Esophagus muscularis mucosa (tissue), 4 donors: Measurements from ENCODE around the gene SLC25A6. TPM values are rescaled to one million over a fixed set of nuclear protein-coding genes. Genes with fewer than 3 reads are reported as not detected.

Experiments used
- DNase-seq: peaks from one replicate; pipeline ENCODE4 v3.0.0-alpha.2; 2017; ENCODE audit errors: extremely low spot score
- H3K27ac ChIP-seq, 4 donors: fragments of 200-600 bp; sonication (generic); replicated peaks in 1 of 4; 1 replicate in 3 of 4; 2 replicates in 1 of 4; pipeline ENCODE4 v1.5.1; 2016 to 2019; ENCODE audit warnings: mild to moderate bottlenecking in 1 of 4
- H3K27me3 ChIP-seq, 4 donors: fragments of 200-600 bp; sonication (generic); one replicate each; pipeline versions ENCODE4 v1.5.1 to v1.6.0; 2016 to 2019
- H3K36me3 ChIP-seq, 4 donors: fragments of 200-600 bp; sonication (generic); one replicate each; pipeline ENCODE4 v1.5.1; 2016 to 2019
- H3K4me1 ChIP-seq, 4 donors: fragments of 200-600 bp; sonication (generic); one replicate each; pipeline ENCODE4 v1.5.1; 2016 to 2019
- H3K4me3 ChIP-seq, 4 donors: fragments of 200-600 bp; sonication (generic); 1 replicate in 2 of 4; 2 replicates in 2 of 4; pipeline ENCODE4 v1.5.1; 2016 to 2019; ENCODE audit warnings: mild to moderate bottlenecking in 4 of 4, moderate library complexity in 1 of 4
- H3K9me3 ChIP-seq, 4 donors: fragments of 200-600 bp; sonication (generic); 1 replicate in 3 of 4; 2 replicates in 1 of 4; pipeline ENCODE4 v1.5.1; 2016 to 2019
- EP300 ChIP-seq: sonication (generic); formaldehyde crosslinking; IDR thresholded peaks from one replicate; pipeline ENCODE4 v1.6.1; 2017; ENCODE audit warnings: antibody characterized with exemption
- POLR2AphosphoS5 ChIP-seq, 2 donors: sonication (generic); formaldehyde crosslinking; IDR thresholded peaks; one replicate each; pipeline ENCODE4 v1.6.1; 2017; ENCODE audit warnings: antibody characterized with exemption in 2 of 2
- WGBS: methylation state at CpG from one replicate; pipeline ENCODE4 v1.1.5; 2018; 5-methylcytosine and 5-hydroxymethylcytosine counted together
- intact Hi-C: fragments of 100-400 bp; cut with DNase I; formaldehyde crosslinking; loops from one replicate; pipeline ENCODE4 v1.15.1; 2023
- total RNA-seq, 4 donors: library from RNA; depleted of rRNA; stranded (reverse); fragments of >200 nt; gene quantifications; one replicate each; pipeline versions ENCODE4 v1.1.0 to v1.2.1, GENCODE V29; 2016
- TF ChIP-seq, protein P1 (sequence below), 3 experiments: fragments of 200-600 bp in 2 of 3; fragments of 450-650 bp in 1 of 3; sonication (generic) in 2 of 3; IDR thresholded peaks; one replicate each; pipeline ENCODE4 v1.5.1; 2017 to 2019; ENCODE audit warnings: antibody characterized with exemption in 3 of 3, mild to moderate bottlenecking in 2 of 3, moderate library complexity in 1 of 3

Gene SLC25A6
- total RNA-seq, 4 donors from 2014 or later = 266 to 339 (median 313) TPM

DNA sequence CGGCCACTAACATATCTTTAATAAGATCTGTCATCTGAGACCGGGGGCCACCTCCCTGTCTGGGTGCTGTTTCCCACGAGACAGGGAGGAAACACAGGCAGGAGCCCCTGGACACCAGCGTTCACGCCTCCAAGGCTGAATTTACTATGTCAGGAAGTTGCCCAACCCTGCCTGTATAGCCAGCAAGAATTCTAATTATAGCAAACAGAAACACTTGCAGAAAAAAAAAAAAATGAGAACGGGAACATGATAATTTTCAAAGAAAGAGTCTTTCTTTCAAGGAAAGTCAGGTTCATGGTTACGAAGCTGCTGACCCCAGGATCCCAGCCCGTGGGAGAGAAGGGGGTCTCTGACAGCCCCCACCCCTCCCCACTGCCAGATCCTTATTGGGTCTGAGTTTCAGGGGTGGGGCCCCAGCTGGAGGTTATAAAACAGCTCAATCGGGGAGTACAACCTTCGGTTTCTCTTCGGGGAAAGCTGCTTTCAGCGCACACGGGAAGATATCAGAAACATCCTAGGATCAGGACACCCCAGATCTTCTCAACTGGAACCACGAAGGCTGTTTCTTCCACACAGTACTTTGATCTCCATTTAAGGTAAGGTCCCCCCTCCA, 55.5 kb downstream of the SLC25A6 start, which contains the start of gene IL3RA:
Gene IL3RA (plus strand): TSS at position 455 of the 613 bp plus-strand sequence. CDS start 4,981 bp downstream, outside the sequence.
- H3K4me1 ChIP-seq = peaks cover 2 to 8% (median 5%) of the 10 kb centered on the region in 4 donors
- peak within 1 kb of the TSS; percentile 66 to 79 (median 76) for H3K27ac ChIP-seq
- peak within 1 kb of the TSS; percentile 50 to 67 (median 58) for H3K4me3 ChIP-seq
- peaks cover 0 to 4% (median 0%) of the 10 kb centered on the region in 4 donors for H3K27me3 ChIP-seq
- TF ChIP-seq, protein P1, sequence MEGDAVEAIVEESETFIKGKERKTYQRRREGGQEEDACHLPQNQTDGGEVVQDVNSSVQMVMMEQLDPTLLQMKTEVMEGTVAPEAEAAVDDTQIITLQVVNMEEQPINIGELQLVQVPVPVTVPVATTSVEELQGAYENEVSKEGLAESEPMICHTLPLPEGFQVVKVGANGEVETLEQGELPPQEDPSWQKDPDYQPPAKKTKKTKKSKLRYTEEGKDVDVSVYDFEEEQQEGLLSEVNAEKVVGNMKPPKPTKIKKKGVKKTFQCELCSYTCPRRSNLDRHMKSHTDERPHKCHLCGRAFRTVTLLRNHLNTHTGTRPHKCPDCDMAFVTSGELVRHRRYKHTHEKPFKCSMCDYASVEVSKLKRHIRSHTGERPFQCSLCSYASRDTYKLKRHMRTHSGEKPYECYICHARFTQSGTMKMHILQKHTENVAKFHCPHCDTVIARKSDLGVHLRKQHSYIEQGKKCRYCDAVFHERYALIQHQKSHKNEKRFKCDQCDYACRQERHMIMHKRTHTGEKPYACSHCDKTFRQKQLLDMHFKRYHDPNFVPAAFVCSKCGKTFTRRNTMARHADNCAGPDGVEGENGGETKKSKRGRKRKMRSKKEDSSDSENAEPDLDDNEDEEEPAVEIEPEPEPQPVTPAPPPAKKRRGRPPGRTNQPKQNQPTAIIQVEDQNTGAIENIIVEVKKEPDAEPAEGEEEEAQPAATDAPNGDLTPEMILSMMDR (IDR thresholded peaks at IDR 0.05) = no peak
- TF ChIP-seq POLR2AphosphoS5 (IDR thresholded peaks at IDR 0.05) (peak; percentile 8 to 65), EP300 (no peak)
- H3K36me3 ChIP-seq = peaks cover 0 to 2% (median 0%) of the 10 kb centered on the region in 4 donors
- H3K9me3 ChIP-seq = peaks cover 0 to 8% (median 2%) of the 10 kb centered on the region in 4 donors
- intact Hi-C loops = no loop called here
- WGBS = 30% methylated on average over 14 of the region's 14 CpGs
- no peak for DNase-seq

Other genes starting within 250 kb of the SLC25A6 start
- gene CRLF2, start 179.5 kb downstream of the SLC25A6 start, total RNA-seq = 1 to 10 TPM in 2 of 4 donors, under 1 TPM in 1, not detected in 1; 0.63 to 2.1 (median 1.3) TPM
- 1 to 10 TPM; 2.1 to 6.3 (median 4.3) TPM for gene CSF2RA, start 123.3 kb downstream of the SLC25A6 start, total RNA-seq
- 10 to 100 TPM in 3 of 4 donors, 1 to 10 TPM in 1; 5.0 to 19.1 (median 11.4) TPM for gene IL3RA, start 55.3 kb downstream of the SLC25A6 start, total RNA-seq
- 10 to 100 TPM; 28.7 to 52.2 (median 32.8) TPM for gene ASMTL, start 60.8 kb upstream of the SLC25A6 start, total RNA-seq
- 1 to 10 TPM in 3 of 4 donors, under 1 TPM in 1; 0.63 to 3.1 (median 1.9) TPM for gene P2RY8, start 145.1 kb upstream of the SLC25A6 start, total RNA-seq
- 10 to 100 TPM; 23.4 to 36.8 (median 31.0) TPM for gene AKAP17A, start 199.5 kb upstream of the SLC25A6 start, total RNA-seq
- gene ASMT, start 222.9 kb upstream of the SLC25A6 start, total RNA-seq = under 1 TPM in 1 of 4 donors, not detected in 3; 0.32 TPM